Fibroblast of the aortic adventitia (primary cell): Measurements from ENCODE around the gene GRIA4. TPM values are rescaled to one million over a fixed set of nuclear protein-coding genes. Genes with fewer than 3 reads are reported as not detected.

Experiments used
- DNase-seq: peaks from one replicate; pipeline ENCODE4 v3.0.0-alpha.2; 2010; ENCODE audit warnings: low read depth
- H3K4me3 ChIP-seq: 2 replicates; pipeline ENCODE4 v1.5.1; 2011; ENCODE audit warnings: low read depth, mild to moderate bottlenecking, control low read depth, low read length, moderate library complexity
- total RNA-seq: library from RNA; depleted of rRNA; stranded (reverse); fragments of >200 nt; gene quantifications from 2 replicates; pipeline ENCODE4 v1.2.3, GENCODE V29; 2012; ENCODE audit warnings: low replicate concordance
- TF ChIP-seq, protein P1 (sequence below): IDR thresholded peaks from 2 replicates; pipeline ENCODE4 v1.5.1; 2011; ENCODE audit warnings: mild to moderate bottlenecking, low read length, control low read depth, inconsistent platforms; ENCODE audit not compliant: insufficient read depth

Gene GRIA4
- total RNA-seq, 1 donor = under 0.01 TPM

DNA sequence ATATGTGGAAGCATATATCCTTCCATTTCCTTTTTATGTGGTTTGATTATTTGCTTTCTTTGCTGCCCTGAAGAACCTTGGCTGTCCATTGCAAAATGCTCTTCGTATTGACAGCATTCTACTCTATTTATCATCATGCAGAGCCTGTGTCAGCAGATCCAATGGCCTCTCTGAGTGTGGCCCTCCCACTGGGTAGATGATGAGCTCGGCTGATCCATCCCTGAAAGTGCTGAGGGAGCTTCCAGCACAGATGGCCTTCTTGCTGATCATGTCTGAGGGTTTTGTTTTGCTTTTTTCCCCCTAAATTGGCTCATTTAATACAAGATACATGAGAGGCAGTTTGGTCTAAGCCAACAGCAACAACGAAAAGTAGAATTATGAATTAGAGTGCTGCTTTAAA is 181.0 kb downstream of the GRIA4 start:
- DNase-seq = no peak
- no peak overlapping the region for H3K4me3 ChIP-seq
- TF ChIP-seq, protein P1, sequence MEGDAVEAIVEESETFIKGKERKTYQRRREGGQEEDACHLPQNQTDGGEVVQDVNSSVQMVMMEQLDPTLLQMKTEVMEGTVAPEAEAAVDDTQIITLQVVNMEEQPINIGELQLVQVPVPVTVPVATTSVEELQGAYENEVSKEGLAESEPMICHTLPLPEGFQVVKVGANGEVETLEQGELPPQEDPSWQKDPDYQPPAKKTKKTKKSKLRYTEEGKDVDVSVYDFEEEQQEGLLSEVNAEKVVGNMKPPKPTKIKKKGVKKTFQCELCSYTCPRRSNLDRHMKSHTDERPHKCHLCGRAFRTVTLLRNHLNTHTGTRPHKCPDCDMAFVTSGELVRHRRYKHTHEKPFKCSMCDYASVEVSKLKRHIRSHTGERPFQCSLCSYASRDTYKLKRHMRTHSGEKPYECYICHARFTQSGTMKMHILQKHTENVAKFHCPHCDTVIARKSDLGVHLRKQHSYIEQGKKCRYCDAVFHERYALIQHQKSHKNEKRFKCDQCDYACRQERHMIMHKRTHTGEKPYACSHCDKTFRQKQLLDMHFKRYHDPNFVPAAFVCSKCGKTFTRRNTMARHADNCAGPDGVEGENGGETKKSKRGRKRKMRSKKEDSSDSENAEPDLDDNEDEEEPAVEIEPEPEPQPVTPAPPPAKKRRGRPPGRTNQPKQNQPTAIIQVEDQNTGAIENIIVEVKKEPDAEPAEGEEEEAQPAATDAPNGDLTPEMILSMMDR = no peak

DNA sequence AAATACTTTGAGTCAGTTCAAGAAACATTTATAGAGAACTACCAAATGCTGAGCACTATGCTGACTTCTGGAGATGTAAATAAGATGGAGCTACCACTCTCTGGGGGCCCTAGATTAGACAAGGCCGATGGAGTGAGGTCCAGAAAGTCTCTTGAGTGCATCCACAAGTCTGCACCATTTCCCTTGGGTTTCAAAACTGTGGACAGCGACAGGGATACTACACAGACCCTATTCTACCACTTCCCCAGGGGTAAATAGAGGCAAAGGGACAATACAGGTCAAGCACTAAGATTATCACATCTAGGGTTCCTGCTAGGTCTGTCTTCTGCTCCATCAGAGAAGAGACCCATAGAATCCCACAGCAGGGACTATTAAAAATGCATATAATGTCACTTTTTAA is 183.2 kb downstream of the GRIA4 start:
- TF ChIP-seq, protein P1 = no peak
- DNase-seq = no peak
- no peak overlapping the region for H3K4me3 ChIP-seq

DNA sequence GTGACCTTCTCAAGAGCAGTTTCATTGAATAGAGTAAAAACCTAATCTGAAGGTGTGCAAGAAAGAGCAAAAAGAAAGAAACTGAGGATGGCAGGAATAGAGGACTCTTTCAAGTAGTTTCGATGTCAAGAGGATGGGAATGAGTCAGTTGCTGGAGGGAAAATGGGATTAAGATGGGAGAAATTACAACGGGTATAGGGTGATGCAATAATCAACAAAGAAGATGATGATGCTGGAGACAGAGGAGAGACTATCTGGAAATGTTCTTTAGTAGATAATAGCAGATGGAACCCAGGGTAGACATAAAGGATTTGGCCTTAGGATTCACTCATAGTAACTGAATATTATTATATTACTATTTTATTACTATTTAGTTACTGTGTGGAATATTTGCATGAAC is 189.4 kb downstream of the GRIA4 start:
- H3K4me3 ChIP-seq = no peak overlapping the region
- TF ChIP-seq, protein P1 = no peak
- DNase-seq = no peak

DNA sequence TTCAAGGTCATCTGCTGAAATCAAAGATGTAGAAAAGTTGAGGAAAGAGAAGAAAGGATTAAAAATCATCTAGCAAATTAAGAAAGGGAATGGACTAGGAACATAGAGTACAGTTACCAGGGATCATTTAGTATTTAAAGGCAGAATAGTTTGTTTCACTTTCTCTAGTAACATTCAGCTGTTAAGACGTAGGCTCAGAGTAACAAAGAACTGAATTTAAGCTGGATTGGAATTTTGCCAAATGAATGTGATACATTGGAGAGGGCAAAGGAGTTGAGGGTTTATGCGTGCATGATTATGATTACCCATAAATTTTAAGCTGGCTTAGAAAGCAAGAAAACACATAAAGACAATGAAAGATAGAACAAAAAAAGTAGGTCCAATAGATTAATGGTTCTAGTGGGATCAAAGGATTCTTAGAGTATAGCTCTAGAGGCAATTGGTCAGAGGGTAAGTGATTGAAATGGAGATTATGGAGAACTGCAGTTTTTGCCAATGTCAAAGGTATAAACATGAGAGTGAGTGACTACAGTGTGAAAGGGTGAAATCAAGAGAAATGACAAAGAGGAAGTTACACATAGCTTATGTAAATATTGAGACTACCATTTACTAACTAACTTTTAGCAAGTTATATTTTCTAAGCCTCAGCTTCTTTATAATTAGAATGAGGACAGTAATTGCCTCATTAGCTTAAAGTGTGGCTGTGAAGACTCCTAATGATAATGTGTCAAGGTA is 190.0 kb downstream of the GRIA4 start:
- H3K4me3 ChIP-seq = no peak overlapping the region
- DNase-seq = no peak
- TF ChIP-seq, protein P1 = no peak

DNA sequence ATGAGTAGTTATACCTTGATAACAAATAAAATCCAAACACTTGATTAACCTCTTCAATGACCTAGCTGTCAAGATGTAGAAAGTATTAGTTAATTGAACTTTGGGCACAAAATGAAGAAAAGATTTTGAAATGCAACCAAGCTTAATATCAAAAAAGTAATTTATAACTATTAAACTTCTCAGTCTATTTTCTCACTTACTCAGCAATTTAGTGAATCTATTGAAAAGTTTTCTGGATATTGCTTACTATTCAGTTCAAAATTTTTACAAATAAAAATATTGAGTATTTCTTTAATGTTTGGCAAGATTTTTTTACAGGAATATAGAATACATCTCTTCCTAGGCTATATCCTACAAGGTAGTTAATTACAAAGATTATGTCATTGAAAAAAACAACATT is 192.5 kb downstream of the GRIA4 start:
- no peak for DNase-seq
- TF ChIP-seq, protein P1 = no peak
- H3K4me3 ChIP-seq = no peak overlapping the region

DNA sequence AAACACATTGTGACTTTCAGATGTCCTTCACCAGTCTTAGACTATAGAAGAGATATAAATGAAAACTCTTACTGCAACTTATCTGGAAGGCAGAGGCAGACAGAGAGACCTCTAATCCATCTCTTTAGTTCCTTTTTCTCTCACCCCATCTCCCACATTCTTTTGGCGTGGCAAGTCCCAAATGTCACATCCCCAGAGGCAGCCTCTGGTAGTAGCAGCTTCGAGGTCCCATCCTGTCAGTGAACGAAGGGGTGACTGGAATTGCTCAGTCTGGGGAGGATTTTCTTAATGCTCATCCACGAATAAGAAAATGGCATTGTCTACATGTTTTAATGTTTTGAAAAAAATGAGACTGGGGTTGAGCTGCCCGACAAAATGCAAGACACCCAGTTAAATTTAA is 201.4 kb downstream of the GRIA4 start:
- no peak overlapping the region for H3K4me3 ChIP-seq
- no peak for DNase-seq
- TF ChIP-seq, protein P1 = no peak

DNA sequence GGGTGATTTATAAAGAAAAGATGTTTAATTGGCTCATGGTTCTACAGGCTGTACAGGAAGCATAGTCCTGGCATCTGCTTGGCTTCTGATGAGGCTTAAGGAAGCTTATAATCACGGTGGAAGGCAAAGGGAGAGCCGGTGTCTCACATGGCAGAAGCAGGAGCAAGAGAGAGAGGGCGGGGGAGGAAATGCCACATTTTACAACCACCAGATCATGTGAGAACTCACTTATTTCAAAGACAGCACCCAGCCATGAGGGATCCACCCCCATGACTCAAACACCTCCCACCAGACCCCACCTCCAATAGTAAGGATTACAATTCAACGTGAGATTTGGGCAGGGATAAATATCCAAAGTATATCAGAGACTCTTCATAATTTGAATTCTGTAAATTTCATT is 211.5 kb downstream of the GRIA4 start:
- H3K4me3 ChIP-seq = no peak overlapping the region
- TF ChIP-seq, protein P1 = no peak
- DNase-seq = no peak
